ENCODE results near the gene ATP9B. TPM values are rescaled to one million over a fixed set of nuclear protein-coding genes. Genes with fewer than 3 reads are reported as not detected.

Gene ATP9B
- total RNA-seq, 1 donor from 2014 or later: 45.3 TPM

DNA sequence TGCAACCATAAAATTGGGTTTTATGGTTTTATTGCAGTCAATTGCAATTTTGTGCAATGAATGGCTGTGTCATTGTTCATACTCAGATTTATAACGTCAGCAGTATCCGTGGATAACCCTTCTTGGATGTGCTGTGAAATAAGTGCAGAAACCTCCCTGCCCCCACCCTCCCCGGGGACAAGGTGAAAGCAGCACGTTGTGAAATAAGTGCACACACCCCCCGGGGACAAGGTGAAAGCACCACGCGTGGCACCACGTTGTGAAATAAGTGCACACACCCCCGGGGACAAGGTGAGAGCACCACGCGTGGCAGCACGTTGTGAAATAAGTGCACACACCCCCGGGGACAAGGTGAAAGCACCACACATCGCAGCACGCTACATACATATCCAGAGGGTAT is 232.9 kb downstream of the ATP9B start:
- H3K27ac Mint-ChIP-seq: no peak overlapping the region
- TF ChIP-seq, protein P1, sequence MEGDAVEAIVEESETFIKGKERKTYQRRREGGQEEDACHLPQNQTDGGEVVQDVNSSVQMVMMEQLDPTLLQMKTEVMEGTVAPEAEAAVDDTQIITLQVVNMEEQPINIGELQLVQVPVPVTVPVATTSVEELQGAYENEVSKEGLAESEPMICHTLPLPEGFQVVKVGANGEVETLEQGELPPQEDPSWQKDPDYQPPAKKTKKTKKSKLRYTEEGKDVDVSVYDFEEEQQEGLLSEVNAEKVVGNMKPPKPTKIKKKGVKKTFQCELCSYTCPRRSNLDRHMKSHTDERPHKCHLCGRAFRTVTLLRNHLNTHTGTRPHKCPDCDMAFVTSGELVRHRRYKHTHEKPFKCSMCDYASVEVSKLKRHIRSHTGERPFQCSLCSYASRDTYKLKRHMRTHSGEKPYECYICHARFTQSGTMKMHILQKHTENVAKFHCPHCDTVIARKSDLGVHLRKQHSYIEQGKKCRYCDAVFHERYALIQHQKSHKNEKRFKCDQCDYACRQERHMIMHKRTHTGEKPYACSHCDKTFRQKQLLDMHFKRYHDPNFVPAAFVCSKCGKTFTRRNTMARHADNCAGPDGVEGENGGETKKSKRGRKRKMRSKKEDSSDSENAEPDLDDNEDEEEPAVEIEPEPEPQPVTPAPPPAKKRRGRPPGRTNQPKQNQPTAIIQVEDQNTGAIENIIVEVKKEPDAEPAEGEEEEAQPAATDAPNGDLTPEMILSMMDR (IDR thresholded peaks at IDR 0.05; ENCODE audit: unreplicated experiment): no peak
- DNase-seq (ENCODE audit: low spot score, unreplicated experiment): no peak

GRCh38 chr18:79305911-79306310 is 236.7 kb downstream of the ATP9B start:
- H3K36me3 Mint-ChIP-seq (ENCODE audit: insufficient read depth): peaks cover 8% of the 10 kb centered on the region
- no peak for DNase-seq (ENCODE audit: low spot score, unreplicated experiment)
- TF ChIP-seq, protein P1 (IDR thresholded peaks at IDR 0.05; ENCODE audit: unreplicated experiment): no peak
- H3K27me3 Mint-ChIP-seq: no peaks in the 10 kb centered on the region
- H3K27ac Mint-ChIP-seq: no peak overlapping the region
- no peak overlapping the region for H3K4me3 Mint-ChIP-seq (ENCODE audit: low read depth)
- no peaks in the 10 kb centered on the region for H3K9me3 Mint-ChIP-seq (ENCODE audit: low read depth)
- no peaks in the 10 kb centered on the region for H3K4me1 Mint-ChIP-seq (ENCODE audit: low read depth)

More for the DNA sequence above, 232.9 kb downstream of the ATP9B start:
- Mint-ChIP-seq H3K27me3 (no peaks in the 10 kb centered on the region), H3K36me3 (ENCODE audit: insufficient read depth) (peaks cover 3% of the 10 kb centered on the region), H3K4me1 (ENCODE audit: low read depth) (no peaks in the 10 kb centered on the region), H3K9me3 (ENCODE audit: low read depth) (no peaks in the 10 kb centered on the region), H3K4me3 (ENCODE audit: low read depth) (no peak overlapping the region)

DNA sequence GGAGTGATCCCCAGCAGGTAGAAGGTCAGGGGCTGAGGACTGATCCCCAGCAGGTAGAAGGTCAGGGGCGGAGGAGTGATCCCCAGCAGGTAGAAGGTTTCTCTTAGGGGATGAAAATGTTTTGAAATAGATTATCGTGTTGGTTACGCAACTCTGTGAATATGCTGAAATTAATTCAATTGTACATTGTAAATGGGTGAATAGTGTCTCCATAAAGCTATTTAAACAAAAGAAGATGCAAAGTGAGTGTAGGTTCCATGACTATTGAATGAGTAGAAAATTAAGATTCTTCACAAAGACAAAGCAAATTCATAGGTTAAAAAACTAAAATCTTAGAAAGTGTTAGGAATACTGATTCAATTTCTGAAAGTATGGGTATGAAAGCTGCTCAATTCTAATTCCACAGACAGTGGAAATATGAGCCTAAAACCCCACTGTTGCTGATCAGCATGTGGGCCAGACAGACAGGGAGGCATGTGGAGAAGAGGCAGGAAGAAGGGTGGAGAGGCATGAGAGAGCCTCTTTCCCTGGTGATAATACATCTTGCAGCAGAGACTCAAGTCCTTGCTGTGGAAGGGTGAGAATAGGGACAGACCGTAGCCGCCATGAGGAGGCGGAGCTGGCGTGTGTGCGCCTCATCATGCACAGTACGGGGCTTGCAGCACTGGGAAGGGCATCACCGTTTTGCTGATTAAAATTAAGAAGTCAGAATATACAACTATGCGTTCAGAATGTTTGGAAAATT is 240.6 kb downstream of the ATP9B start:
- no peaks in the 10 kb centered on the region for H3K27me3 Mint-ChIP-seq
- no peaks in the 10 kb centered on the region for H3K9me3 Mint-ChIP-seq (ENCODE audit: low read depth)
- DNase-seq (ENCODE audit: low spot score, unreplicated experiment): no peak
- no peak overlapping the region for H3K4me3 Mint-ChIP-seq (ENCODE audit: low read depth)
- peak overlapping the region; percentile 7 for H3K27ac Mint-ChIP-seq
- peaks cover 2% of the 10 kb centered on the region for H3K4me1 Mint-ChIP-seq (ENCODE audit: low read depth)
- H3K36me3 Mint-ChIP-seq (ENCODE audit: insufficient read depth): peaks cover 12% of the 10 kb centered on the region
- TF ChIP-seq, protein P1 (IDR thresholded peaks at IDR 0.05; ENCODE audit: unreplicated experiment): no peak

GRCh38 chr18:79314838-79315388 is 245.7 kb downstream of the ATP9B start:
- no peak for DNase-seq (ENCODE audit: low spot score, unreplicated experiment)
- no peaks in the 10 kb centered on the region for H3K27me3 Mint-ChIP-seq
- peaks cover 14% of the 10 kb centered on the region for H3K36me3 Mint-ChIP-seq (ENCODE audit: insufficient read depth)
- no peak overlapping the region for H3K4me3 Mint-ChIP-seq (ENCODE audit: low read depth)
- H3K4me1 Mint-ChIP-seq (ENCODE audit: low read depth): peaks cover 10% of the 10 kb centered on the region
- TF ChIP-seq, protein P1 (IDR thresholded peaks at IDR 0.05; ENCODE audit: unreplicated experiment): no peak
- peaks cover 4% of the 10 kb centered on the region for H3K9me3 Mint-ChIP-seq (ENCODE audit: low read depth)
- peak overlapping the region; percentile 73 for H3K27ac Mint-ChIP-seq

DNA sequence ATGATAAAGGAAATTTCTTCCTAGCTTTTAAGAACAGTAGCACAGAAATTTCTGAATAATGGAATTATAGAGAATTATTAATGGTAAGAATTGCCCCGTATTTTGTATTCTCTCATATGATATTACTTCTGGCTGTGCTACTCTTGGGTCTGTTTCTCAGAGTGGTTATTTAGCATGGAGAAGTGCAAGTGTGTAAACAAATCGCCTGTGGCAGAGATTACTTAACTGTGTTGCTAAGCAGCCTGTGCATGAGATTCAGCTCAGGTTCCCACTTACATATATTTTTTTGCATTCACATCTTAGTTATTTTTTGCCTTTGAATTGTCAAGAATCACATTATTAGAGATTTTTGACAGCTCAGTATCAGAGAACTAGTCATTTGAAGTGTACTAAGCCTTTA is 246.4 kb downstream of the ATP9B start:
- TF ChIP-seq, protein P1 (IDR thresholded peaks at IDR 0.05; ENCODE audit: unreplicated experiment): no peak
- no peaks in the 10 kb centered on the region for H3K27me3 Mint-ChIP-seq
- H3K9me3 Mint-ChIP-seq (ENCODE audit: low read depth): peaks cover 4% of the 10 kb centered on the region
- H3K27ac Mint-ChIP-seq: no peak overlapping the region
- H3K36me3 Mint-ChIP-seq (ENCODE audit: insufficient read depth): peaks cover 14% of the 10 kb centered on the region
- H3K4me3 Mint-ChIP-seq (ENCODE audit: low read depth): no peak overlapping the region
- no peak for DNase-seq (ENCODE audit: low spot score, unreplicated experiment)
- peaks cover 10% of the 10 kb centered on the region for H3K4me1 Mint-ChIP-seq (ENCODE audit: low read depth)

All from progenitor cell of endocrine pancreas (in vitro differentiated cells).